ENCODE measurements around the gene GBX1.

The GBX1 gene

DNA sequence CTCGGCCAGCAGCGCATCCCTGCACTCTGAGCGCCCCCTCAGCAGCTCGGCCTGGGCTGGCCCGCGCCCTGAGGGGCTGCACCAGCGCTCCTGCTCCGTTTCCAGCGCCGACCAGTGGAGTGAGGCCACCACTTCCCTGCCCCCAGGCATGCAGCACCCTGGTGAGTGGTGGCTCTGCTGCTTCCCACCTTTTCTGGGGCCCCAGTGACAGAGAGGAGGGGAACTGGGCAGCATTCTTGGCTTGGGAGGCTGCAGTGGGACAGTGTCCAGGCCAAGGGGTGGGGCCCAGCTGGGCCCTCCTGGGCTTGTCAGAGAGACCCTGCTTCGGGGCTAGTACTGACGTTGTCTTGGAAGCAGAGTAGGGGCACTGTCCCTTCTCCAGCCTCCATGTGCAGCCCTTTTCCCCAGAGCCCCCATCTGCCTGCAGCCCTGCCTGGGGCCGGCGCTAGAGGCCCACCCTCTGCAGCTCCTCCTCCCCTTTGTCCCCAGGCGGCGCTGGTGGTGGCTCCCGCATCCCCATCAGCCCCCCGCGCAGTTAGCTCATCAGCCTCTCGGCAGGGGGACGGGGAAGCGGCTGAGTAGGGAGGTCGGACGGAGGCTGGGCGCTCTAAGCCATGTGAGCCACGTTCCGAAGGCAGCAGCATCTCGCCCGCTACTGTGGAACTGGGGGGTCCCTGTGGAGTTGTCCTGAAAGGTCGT is 29.2 kb downstream of the GBX1 start:
- DNase-seq: no peak

DNA sequence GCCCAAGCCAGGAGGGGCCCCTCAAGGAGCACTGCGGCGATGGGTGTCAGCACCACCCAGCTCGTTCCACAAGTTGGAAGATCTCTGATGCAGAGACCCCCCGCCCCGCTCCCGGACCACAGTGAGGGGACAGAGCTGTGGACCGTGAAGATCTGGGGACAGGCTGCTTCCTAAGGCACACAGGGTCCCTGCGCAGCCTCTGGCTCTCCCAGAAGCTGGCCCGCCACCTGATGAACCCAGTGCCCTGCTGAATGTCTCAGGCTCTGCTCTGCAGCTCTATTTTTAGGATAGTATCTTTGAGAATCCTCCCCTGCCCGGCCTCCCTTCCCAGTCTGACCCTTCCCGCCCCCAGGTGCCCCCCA is 29.7 kb downstream of the GBX1 start:
- DNase-seq: no peak

DNA sequence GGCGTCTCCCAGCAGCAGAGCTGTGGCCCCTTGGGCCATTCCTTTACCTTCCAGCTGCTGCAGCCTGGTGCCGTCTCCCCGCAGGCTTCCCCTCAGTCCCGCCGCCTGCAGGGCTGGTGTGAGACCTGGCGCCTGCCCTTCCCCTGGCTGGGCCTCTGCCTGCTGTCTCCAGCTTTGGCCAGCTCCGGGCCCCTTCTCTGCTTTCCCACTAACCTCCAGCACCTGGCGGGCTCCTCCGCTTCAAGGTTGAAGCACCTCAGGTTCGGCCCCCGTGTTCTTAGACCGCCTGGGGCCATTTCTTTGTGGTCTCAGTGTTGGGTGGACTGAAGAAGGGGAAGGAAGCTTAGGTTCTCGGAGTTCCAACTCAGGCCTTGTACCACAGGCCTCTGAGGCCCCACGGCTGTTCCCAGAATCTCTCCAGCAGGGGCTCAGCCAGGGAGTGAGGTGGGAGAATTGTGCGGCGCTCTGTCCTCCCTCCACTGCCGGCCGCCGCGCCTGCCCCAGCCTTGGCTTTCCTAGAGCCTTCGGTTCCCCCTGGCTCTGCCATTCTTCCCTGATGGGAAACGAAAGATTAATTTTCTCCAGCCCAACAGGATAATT is 30.3 kb downstream of the GBX1 start:
- DNase-seq: no peak

DNA sequence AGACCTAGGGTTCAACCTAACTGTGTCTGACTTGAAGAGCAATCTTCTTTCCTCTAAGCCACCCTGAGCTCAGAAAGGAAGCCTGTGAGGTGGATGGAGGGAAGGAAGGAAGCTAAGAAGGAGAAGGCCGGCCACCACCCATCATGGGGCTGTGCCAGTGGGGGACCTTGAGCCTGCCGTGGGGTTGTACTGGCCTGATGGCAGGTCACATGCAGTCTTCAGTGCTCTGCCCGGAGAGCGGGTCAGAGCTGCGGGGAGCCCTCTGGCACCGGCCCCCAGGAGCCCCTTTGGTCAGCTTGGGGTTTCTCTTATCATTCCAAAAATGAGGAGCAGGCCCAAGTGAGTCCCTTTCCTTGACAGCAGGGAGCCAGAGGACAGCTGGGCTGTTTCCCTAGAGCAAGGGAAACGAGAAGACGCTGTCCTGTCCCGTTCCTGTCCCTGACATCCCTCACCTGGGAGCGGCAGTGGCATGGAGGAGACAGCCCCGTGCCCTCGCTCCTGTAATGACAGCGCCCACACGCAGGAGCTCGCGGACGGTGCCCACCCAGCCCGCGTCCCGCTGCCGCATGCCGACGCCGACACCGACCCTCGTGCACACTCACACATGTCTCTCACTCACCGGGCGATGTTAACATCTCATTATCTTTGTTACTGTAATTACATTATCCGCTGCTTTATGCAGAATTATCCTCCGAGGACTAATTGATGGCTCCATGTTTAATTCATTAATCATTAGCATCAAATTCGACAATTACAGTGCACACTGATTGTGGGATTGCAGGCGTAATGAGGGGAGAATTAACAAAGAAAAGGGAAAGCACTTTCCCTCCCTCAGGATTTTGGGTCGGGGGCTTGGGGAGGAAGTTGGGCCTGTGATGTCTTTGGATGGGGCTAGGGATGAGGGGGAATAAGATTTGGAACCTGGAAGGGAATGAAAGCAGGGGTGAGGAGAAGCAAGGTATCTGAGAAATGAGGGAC is 31.3 kb downstream of the GBX1 start:
- DNase-seq: no peak

DNA sequence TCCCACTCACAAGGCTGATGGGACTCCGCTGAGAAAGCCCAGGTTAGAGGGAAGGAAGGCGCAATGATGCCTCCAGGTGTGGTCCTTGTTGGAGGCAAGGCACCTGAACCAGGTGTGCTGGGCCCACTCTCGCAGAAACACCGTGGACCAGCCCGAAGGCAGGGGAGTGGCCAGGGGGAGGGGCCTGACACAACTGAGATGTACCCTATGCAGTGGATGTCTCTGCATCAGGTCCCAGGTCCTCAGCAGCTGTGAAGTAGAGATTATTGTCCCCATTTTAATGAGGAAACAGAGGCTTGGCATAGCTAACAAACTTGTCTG is 32.0 kb downstream of the GBX1 start:
- no peak for DNase-seq

DNA sequence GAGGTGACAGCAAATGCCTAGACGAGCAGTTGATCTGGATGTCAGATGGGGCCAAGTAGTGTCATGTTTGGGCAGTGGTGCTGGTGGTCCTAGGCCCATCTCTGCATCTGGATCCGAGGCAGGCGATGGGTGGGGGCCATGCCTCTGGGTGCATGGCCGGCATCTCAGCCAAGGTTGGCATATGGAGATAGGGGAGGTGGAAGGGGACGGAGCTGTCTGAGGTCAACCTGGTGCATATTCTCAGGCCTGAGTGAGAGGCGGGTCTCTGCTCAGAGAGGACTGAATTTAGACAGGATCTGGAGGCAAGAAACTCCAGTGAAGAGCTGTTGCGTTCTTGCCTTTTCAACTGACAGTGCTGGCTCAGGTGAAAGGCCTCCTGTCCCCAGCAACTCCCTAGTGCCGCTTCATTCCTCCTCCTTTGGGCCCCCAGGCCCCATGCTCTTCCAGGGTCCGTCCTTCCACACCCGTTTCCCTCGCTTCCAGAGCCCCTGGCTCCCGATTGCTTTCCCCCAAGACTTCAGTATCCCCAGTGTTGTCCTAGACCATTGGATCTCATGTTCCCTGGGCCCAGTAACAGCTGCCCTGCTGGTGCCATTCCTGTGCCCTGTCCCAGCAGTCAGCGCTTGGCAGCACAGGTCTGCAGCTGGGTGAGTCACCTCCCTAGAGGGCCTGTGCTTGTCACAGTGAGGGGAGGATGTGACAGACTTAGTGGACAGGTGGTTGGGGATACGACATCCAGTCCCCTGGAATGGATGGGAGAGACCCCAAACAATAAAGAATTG is 32.6 kb downstream of the GBX1 start:
- DNase-seq: no peak

DNA sequence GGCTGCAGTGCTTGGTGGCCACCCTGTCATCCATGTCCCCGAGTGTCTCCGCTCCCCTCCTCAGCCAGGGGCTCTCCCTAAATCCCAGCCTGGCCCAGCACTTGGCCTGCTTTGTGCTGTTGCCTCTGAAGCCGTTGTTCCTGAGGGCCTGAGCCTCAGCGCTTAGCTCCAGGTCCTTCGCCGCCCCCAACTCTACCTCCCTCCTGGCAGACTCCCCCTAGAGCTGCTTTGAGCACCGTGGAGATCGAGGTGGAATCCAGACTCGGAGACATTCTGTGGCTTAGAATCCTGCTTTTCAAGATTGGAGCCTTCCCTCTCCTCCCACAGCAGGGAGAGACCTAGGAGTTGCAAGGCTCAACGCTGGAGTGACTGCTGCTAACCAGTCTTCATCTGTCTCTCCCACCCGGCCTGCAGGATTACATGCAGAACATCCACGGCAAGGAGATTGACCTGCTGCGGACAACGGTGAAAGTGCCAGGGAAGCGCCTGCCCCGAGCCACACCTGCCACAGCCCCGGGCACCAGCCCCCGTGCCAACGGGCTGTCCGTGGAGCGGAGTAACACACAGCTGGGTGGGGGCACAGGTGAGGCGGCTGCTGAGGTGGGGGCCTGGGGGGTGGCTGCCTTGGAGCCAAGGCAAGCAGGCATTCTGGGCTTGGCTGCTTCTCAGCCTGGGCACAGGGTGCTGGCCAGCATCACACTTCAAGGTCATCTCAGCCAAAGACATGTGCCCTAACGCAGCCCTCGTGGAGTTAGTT is 33.3 kb downstream of the GBX1 start:
- no peak for DNase-seq

DNA sequence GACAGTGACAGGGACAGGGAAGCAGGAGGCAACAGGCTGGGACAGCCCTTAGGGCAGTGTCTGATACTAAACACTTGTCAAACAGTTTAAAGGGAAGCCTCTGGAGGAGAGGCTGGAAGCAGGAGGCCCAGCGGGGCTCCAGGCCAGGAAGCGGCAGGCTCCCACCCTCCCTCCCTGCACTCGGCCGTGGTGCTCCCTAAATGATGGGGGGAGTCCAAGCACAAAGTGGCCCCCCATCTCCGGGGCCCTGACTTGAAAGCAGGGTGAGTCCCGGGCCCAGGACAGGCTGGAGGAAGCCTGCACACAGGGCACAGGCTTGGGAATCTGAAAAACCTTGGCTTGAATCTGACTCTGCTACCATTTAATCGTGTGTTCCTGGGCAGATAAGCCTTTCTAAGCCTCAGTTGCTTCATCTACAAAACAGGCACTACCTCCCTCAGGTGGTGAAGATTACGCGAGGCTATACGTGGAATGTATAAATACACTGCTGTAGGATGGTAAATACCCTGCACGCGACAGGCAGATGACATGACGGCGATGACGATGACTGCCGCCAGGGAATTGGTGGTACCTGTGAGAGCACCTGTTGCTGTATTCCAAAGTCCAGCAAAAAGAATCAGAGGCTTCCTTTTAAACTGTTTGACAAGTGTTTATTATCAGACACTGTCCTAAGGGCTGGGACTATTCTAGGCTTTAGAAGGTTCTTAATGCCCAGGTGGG is 34.1 kb downstream of the GBX1 start:
- DNase-seq: no peak

DNA sequence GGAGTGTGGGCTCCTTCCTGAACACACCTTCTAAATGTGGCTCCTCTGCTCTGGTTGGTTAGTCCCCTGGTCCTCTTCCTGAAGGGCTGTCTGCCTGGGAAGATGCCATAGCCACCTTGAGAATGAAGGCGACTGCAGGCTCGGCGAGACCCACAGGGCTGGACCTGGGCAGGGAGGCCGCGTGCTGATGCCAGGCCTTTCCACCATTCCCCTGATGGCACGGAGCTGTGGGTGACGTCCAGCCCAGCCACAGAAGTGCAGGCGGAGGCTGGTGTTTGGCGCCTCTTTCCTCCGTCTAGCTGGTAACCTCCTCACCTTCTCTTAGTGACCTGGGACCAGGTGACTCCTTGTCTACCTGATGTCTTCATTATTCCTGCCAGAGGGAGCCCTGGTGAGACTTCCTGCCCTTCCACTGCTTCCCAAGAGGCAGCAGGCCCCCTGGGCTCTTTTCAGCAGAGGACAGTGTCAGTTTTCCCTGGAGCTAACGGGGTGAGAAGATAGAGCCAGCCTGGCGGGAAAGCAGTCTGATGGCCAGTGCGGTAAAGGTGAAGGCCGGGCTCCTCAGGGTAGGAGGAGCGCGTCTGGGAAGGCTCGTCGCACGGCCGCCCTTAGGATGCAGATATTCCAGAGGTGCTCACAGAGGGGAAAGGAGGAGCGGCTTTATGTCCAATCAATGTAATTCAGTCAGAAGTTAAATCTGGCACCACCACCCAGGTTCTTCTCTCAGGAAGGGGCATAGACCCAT is 34.9 kb downstream of the GBX1 start:
- DNase-seq: no peak

DNA sequence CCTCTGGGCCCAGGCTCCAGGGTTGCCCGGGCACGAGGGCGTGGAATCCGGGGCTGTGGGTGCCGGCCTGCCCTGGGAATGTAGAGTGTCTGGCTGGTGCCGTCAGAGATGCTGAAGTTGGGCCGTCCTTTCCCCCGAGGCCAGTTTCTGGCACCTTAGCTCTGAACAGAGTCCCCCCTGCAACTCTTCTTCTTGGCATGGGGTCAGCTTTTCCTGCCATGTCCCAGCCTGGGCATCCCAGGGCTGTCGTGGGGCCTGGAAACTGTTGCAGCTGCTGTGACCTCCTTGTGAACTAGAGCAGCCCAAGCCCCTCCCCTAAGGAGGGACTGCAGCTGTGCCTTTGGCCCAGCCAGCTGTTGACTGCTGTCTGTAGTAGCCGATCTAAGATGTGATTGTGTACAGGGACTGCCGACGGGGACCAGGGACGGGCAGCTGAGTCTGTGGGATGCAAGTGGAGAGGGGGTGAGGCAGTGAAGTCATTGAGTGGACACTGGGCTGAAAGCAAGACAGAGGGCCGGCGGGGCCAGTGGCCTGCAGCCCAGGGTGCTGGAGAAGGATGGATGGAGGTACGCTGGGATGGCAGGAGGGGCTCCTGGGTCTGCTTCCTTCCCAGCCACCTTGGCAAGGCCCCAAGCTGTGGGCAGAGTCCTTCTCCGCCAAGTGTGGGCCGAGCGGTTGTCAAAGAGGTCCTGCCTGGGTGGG is 35.8 kb downstream of the GBX1 start:
- no peak for DNase-seq

DNA sequence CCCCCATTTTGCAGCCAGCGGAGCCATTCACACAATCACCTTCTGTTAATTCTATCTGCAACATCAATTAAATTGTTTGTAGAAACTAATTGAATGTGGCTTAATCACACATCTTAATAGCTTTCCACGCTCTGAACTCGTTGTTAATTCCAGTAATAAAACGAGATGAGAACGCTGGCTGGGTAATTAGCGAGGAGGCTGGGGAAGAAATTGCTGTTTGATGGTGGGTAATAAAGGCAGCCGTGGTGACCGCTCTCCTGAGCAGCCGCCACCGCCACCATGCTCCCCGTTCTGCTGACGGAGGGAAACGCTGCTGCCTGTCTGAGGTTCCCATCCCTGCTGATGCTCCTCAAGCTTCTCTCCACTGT is 36.3 kb downstream of the GBX1 start:
- DNase-seq: no peak

DNA sequence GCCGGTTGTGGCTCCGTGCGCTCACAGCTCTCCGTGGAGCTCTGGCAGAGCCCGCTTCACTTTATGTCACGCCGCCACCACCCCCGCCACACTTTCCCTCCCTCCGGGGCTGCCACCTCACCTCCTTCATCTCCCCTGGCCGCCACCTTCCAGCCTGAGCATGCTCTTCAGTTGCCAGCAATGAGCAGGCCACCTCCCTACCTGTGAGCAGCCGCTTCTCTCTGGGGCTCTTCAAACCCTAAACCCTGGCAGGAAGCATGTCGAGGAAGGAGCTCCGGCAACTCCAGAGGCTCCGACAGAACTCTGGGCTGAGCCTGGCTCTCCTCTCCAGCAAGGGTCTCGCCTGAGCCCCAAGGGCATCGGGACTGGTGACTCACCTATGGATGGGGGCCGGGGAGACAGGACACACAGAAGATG is 36.7 kb downstream of the GBX1 start:
- no peak for DNase-seq

DNA sequence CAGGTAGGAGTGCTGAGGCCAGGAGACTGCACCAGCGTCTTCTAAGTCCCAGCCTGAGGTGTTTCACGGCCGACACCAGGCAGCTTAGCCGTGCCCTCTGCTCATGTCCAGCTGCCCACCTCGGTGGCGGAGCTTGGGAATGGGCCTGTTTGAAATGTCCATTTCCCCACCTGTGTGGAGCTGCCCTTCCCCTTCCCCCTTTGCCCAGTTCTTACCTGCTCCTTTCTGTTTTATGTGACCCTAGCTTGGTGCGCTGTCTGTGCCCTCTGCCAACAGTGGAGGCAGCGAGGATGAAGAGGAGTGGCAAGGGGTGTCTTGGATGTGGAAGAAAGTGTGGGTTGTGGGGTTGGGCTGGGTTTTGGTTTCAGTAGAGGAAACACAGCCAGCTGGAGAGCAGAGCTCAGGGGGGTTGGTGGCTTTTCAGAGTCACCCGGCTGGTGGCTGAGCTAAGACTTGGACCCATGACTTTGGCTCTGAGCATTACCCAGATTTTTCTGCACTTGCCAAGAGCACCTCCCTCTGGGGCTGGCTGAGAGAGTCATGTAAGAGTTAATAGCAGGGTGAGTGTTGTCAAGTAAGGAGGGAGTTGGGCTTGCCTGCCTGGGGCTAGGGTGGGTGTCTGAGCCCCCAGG is 37.4 kb downstream of the GBX1 start:
- no peak for DNase-seq

DNA sequence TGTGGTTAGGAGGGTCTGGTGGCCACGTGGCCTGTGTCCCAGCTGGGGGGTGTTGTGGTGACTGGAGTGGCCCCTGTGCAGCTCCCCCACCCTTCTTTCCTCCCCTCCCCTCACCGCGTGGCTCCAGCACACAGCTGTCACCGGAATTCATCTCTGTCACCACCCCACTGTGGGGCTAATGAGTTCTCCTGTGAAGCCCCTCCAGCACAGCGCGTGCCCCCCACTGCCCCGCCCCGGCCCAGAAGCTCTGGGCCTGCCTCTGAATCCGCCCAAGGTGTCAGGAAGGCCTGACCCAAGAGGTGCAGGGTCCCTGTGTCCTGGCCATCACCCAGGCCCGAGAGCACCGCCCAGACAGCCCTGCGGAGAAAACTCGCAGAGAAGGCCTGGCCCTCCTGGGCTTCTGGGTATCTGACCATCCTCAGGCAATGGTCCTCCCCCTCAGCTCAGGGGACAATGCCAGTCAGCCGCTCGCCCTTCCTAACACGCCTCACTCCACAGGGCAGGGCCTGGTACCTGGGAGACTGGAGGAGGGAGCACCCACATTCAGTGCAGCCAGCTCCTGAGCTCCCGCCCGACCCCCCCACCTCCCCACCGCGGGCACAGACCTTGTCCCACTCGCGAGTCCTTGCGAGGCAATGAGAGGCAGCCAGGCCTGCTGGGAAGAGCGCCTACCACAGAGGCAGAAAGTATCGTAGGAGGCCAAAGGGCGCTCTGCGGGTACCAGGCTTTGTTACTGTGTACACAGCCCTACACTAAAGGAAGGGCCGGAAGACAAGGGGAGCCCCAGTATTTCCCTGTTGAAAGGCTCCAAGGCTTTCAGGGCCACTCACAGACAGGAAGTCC is 38.2 kb downstream of the GBX1 start:
- DNase-seq: no peak

DNA sequence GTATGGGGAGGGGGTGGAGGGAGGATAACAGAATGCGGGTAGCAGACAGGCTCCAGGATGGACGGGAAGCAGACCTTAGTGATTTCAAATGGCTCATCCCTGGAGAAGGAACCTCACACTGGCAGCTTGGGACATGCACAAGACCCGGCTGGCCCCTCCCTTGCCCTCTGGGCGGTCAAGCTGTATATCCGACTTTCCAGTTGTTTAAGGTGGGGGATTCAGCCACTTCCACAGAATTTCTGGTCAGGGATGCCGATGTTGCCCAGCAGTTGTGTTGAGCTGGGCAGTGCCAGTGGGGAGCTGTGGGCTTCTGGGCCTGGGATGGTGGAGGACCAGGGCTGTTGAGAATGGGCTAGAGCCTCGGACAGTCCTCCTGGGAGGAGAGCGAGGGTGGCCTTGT is 38.8 kb downstream of the GBX1 start:
- no peak for DNase-seq

DNA sequence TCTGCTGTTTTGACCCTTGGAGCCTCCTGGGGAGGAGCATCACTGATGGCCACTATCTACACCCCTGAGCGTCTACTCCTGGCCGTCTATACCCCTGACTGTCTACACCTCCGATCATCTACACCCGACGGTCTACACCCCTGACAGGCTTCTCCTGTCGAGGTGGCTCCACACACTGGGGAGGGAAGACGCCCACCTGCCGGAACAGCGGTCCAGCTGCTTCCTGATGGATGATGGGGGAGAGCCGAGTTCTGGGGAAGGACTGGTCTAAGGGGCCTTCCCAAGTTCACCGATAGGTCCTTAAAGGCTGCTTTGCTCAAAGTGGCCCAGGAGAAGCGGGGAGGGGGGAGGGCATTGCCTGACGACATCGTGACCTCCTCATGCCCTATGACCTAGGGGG is 39.4 kb downstream of the GBX1 start:
- no peak for DNase-seq

DNA sequence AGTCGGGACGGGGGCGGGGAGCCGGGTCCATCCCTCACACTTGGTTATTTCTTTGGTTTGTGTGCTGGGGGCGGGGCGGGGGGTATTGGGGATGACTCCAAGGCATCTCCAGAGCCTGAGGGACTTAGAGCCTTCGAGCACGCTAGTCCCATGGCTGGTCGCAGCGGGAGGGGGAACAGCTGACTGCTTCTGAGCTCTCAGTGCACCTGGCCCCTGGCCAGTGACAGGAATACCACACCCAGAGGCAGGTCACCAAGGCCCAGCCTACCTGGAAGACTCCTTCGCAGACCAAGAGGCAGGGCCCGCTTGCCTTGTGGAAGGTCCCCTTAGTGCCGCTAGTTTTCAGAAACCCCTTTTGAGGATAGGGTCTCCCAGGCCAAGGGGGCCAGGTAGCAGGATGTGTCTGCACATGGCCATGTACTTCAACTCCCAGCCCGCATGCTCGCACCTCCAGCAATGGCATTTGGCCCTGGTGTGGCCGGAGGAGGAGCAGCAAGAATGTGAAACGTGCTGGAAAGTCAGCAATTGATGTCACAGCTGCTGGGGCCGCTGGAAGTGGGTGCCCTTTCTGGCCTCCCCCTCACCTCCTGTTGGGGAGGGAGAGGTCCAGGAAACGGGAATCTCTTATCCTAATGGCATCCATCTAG is 40.9 kb downstream of the GBX1 start:
- DNase-seq: no peak

DNA sequence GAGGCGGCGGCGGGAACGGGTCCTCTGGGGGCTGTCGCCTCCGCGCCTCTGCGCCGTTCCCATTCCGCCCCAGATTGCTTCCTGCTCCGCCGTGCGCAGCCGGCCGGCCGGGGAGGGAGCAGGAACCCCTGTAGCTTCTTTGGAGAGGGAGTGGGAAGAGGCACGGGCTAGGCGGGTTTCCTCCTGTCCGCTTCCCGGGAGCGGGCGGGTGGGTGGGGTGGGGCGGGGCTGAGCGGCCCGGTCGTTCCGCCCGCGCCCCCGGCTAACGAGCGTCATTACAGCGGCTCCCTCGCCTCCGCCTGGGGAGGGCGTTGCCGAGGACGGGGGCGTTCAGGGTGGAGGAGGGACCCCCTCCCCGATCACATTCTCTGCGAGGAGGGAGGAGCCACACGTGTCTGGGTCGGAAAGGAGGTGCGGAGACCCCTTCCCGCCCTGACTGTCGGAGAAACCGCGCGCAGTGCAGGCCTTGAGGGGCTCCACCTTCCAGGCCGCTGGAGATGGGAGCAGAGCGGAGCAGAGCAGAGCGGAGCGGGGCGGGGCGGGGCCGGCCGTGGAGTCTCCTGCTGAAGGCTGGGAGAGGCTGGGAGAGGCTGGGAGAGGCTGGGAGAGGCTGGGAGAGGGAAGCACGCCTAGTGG is 41.5 kb downstream of the GBX1 start:
- DNase-seq: no peak

Measured in CD4-positive, alpha-beta T cell treated with Interleukin-17A for 4 hours (primary cell).